Measurements from ENCODE around the gene ANKS1B. TPM values are rescaled to one million over a fixed set of nuclear protein-coding genes. Genes with fewer than 3 reads are reported as not detected.

The ANKS1B gene
- total RNA-seq, 3 donors from 2014 or later (not counting 1 experiment from before 2014, with no cell fraction given): not detected

DNA sequence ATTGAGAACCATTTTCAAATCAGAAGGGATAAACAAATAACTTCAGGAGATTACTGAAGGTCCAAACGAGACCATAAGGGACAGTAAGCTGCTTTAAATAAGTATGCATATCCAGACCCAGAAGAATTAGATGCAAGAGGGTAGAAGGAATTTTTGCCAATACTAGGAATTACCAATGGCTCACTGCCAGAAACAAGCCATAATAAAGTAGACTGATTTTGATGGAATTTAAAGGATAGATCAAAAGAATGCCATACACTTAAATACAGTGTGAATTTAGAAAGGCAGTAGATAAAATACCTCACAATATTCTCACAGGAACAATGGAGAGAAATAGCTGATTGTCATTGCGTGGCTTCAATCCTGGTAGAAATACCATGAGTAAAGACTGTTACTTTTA, 5.3 kb downstream of the ANKS1B start:
- DNase-seq (no peak), ATAC-seq (no peak)

DNA sequence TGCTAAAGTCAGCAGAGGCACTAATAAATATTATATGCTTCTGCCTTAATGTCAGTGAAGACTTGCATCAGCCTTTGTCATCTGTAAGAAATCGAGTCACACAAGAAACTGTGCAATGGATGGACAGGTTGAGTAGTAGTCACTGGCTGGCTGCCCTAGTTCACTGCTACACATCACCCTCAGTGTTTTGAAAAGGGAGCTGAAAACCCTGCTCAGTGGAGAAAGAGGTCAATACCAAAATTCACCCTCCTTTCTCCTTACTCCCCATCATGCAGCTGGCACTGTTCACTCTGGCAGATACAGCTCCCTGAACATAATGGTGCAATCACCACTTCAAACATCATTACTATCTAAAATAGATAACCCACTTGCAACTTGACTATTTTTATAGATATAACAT, 6.6 kb downstream of the ANKS1B start:
- Mint-ChIP-seq H3K27ac (no peak overlapping the region), H3K4me1 (no peaks in the 10 kb centered on the region), H3K27me3 (ENCODE audit: low read depth in 2 of 2) (peaks cover 5 to 16% of the 10 kb centered on the region in 2 donors), H3K9me3 (peaks cover 0 to 6% of the 10 kb centered on the region in 2 donors), H3K36me3 (no peaks in the 10 kb centered on the region), H3K4me3 (no peak overlapping the region)
- no peaks in the 10 kb centered on the region for H3K36me3 ChIP-seq (ENCODE audit: control insufficient read depth, insufficient read depth, low read length)
- H3K27me3 ChIP-seq (ENCODE audit: control insufficient read depth, insufficient read depth, low read length): peaks cover 2% of the 10 kb centered on the region
- no peak overlapping the region for H3K27ac ChIP-seq (ENCODE audit: low read length)
- ATAC-seq (no peak), DNase-seq (no peak)
- H3K4me1 ChIP-seq (ENCODE audit: control insufficient read depth, insufficient read depth, low read length): no peaks in the 10 kb centered on the region
- TF ChIP-seq, protein P1, sequence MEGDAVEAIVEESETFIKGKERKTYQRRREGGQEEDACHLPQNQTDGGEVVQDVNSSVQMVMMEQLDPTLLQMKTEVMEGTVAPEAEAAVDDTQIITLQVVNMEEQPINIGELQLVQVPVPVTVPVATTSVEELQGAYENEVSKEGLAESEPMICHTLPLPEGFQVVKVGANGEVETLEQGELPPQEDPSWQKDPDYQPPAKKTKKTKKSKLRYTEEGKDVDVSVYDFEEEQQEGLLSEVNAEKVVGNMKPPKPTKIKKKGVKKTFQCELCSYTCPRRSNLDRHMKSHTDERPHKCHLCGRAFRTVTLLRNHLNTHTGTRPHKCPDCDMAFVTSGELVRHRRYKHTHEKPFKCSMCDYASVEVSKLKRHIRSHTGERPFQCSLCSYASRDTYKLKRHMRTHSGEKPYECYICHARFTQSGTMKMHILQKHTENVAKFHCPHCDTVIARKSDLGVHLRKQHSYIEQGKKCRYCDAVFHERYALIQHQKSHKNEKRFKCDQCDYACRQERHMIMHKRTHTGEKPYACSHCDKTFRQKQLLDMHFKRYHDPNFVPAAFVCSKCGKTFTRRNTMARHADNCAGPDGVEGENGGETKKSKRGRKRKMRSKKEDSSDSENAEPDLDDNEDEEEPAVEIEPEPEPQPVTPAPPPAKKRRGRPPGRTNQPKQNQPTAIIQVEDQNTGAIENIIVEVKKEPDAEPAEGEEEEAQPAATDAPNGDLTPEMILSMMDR (IDR thresholded peaks at IDR 0.05): no peak
- H3K9me3 ChIP-seq (ENCODE audit: control insufficient read depth, insufficient read depth, low read length): no peaks in the 10 kb centered on the region
- no peak overlapping the region for H3K4me3 ChIP-seq (ENCODE audit: low read length)
- WGBS (ENCODE audit: insufficient coverage): 71% methylated on average over 1 of the region's 1 CpG
- intact Hi-C loops (cut with micrococcal nuclease): no loop called here

More for the DNA sequence above, 5.3 kb downstream of the ANKS1B start:
- peaks cover 18 to 25% of the 10 kb centered on the region in 2 donors for H3K27me3 Mint-ChIP-seq (ENCODE audit: low read depth in 2 of 2)
- peaks cover 0 to 3% of the 10 kb centered on the region in 2 donors for H3K9me3 Mint-ChIP-seq
- Histone ChIP-seq H3K27me3 (ENCODE audit: control insufficient read depth, insufficient read depth, low read length) (peaks cover 4% of the 10 kb centered on the region), H3K27ac (ENCODE audit: low read length) (no peak overlapping the region), H3K9me3 (ENCODE audit: control insufficient read depth, insufficient read depth, low read length) (no peaks in the 10 kb centered on the region), H3K4me3 (ENCODE audit: low read length) (no peak overlapping the region), H3K36me3 (ENCODE audit: control insufficient read depth, insufficient read depth, low read length) (no peaks in the 10 kb centered on the region), H3K4me1 (ENCODE audit: control insufficient read depth, insufficient read depth, low read length) (no peaks in the 10 kb centered on the region)
- TF ChIP-seq, protein P1 (IDR thresholded peaks at IDR 0.05): no peak
- no peaks in the 10 kb centered on the region for H3K4me1 Mint-ChIP-seq
- 56% methylated on average over 2 of the region's 2 CpGs for WGBS (ENCODE audit: insufficient coverage)
- H3K4me3 Mint-ChIP-seq: no peak overlapping the region
- H3K36me3 Mint-ChIP-seq: no peaks in the 10 kb centered on the region
- no peak overlapping the region for H3K27ac Mint-ChIP-seq
- intact Hi-C loops (cut with micrococcal nuclease): no loop called here

DNA sequence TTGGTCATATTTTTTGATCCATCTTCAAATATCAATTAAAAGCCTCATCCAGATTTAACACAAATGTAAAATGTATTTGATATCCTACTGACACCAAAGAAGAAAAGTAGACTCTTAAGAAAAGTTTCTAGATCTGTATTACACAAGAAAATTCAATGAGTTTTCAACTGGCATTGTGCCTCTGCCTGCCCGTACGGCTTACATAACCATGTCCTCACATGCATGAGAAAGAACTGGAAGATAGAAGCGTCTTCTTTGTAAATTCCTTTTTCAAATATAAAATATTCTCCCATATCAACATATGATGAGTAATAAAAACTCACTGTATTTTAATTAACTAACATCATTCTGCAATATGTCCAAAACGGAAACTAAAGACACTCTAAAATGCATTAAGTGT, 7.2 kb downstream of the ANKS1B start:
- no peaks in the 10 kb centered on the region for H3K9me3 ChIP-seq (ENCODE audit: control insufficient read depth, insufficient read depth, low read length)
- H3K27ac ChIP-seq (ENCODE audit: low read length): no peak overlapping the region
- H3K4me1 ChIP-seq (ENCODE audit: control insufficient read depth, insufficient read depth, low read length): no peaks in the 10 kb centered on the region
- no peak overlapping the region for H3K27ac Mint-ChIP-seq
- TF ChIP-seq, protein P1 (IDR thresholded peaks at IDR 0.05): no peak
- ATAC-seq (no peak), DNase-seq (no peak)
- H3K4me1 Mint-ChIP-seq: no peaks in the 10 kb centered on the region
- WGBS (ENCODE audit: insufficient coverage): 100% methylated on average over 3 of the region's 4 CpGs
- intact Hi-C loops (cut with micrococcal nuclease): no loop called here
- no peaks in the 10 kb centered on the region for H3K36me3 ChIP-seq (ENCODE audit: control insufficient read depth, insufficient read depth, low read length)
- no peak overlapping the region for H3K4me3 ChIP-seq (ENCODE audit: low read length)
- peaks cover 4 to 10% of the 10 kb centered on the region in 2 donors for H3K27me3 Mint-ChIP-seq (ENCODE audit: low read depth in 2 of 2)
- no peak overlapping the region for H3K4me3 Mint-ChIP-seq
- no peaks in the 10 kb centered on the region for H3K36me3 Mint-ChIP-seq
- H3K9me3 Mint-ChIP-seq: peaks cover 0 to 6% of the 10 kb centered on the region in 2 donors
- no peaks in the 10 kb centered on the region for H3K27me3 ChIP-seq (ENCODE audit: control insufficient read depth, insufficient read depth, low read length)

DNA sequence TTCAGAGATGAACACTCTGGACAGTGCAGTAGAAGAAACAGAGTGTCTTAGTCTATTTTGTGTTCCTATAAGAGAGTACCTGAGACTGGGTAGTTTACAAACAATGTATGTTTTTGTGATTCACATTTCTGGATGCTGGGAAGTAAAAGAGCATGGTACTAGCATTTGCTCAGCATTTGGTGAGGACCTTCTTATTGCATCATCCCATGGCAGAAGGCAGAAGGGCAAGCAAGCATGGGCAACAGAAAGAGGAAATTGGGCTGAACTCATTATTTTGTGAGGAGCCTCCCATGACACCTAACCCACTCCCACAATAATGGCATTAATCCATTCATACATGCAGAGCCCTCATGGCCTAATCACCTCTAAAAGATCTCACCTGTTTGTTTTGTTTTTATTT, 8.0 kb downstream of the ANKS1B start:
- ATAC-seq: no peak
- H3K4me1 ChIP-seq (ENCODE audit: control insufficient read depth, insufficient read depth, low read length): no peaks in the 10 kb centered on the region
- H3K27ac Mint-ChIP-seq: no peak overlapping the region

More for the DNA sequence above, 8.0 kb downstream of the ANKS1B start:
- H3K36me3 ChIP-seq (ENCODE audit: control insufficient read depth, insufficient read depth, low read length): no peaks in the 10 kb centered on the region
- H3K9me3 ChIP-seq (ENCODE audit: control insufficient read depth, insufficient read depth, low read length): no peaks in the 10 kb centered on the region
- H3K36me3 Mint-ChIP-seq: no peaks in the 10 kb centered on the region
- H3K4me1 Mint-ChIP-seq: no peaks in the 10 kb centered on the region
- H3K4me3 Mint-ChIP-seq: no peak overlapping the region
- no peak overlapping the region for H3K4me3 ChIP-seq (ENCODE audit: low read length)
- intact Hi-C loops (cut with micrococcal nuclease): no loop called here
- TF ChIP-seq, protein P1 (IDR thresholded peaks at IDR 0.05): no peak
- peaks cover 0 to 7% of the 10 kb centered on the region in 2 donors for H3K9me3 Mint-ChIP-seq
- no peaks in the 10 kb centered on the region for H3K27me3 ChIP-seq (ENCODE audit: control insufficient read depth, insufficient read depth, low read length)
- no peak for DNase-seq
- no peak overlapping the region for H3K27ac ChIP-seq (ENCODE audit: low read length)
- H3K27me3 Mint-ChIP-seq (ENCODE audit: low read depth in 2 of 2): peaks cover 4 to 8% of the 10 kb centered on the region in 2 donors

Measured in natural killer cell (primary cell).